Measurements from ENCODE around the gene TES.

The TES gene

GRCh38 chr7:116271161-116271913, 61.0 kb downstream of the TES start:
- Histone ChIP-seq H3K27ac (peak overlapping the region; percentile 9 to 76), H3K4me3 (peak overlapping the region; percentile 38)
- no peak for TF ChIP-seq CTCF (IDR thresholded peaks at IDR 0.05)
- DNase-seq (ENCODE audit: low spot score), result no peak

- H3K27ac ChIP-seq, result peak overlapping the region; percentile 39 to 76
- peak; percentile 86 for DNase-seq (ENCODE audit: low spot score)
- peak overlapping the region; percentile 38 for H3K4me3 ChIP-seq
- no peak for TF ChIP-seq CTCF (IDR thresholded peaks at IDR 0.05)
Observed at GRCh38 chr7:116271963-116272886, 61.9 kb downstream of the TES start.

GRCh38 chr7:116273283-116273917, 63.1 kb downstream of the TES start:
- TF ChIP-seq CTCF (IDR thresholded peaks at IDR 0.05), result no peak
- no peak overlapping the region for H3K4me3 ChIP-seq
- DNase-seq (ENCODE audit: low spot score), result no peak
- H3K27ac ChIP-seq, result no peak overlapping the region

- DNase-seq (ENCODE audit: low spot score), result no peak
- no peak for TF ChIP-seq CTCF (IDR thresholded peaks at IDR 0.05)
- Histone ChIP-seq H3K4me3 (no peak overlapping the region), H3K27ac (no peak overlapping the region)
Observed at GRCh38 chr7:116273918-116274301, 63.6 kb downstream of the TES start.

GRCh38 chr7:116277070-116277469, 66.7 kb downstream of the TES start:
- no peak for TF ChIP-seq CTCF (IDR thresholded peaks at IDR 0.05)
- H3K4me3 ChIP-seq, result no peak overlapping the region
- no peak overlapping the region for H3K27ac ChIP-seq
- DNase-seq (ENCODE audit: low spot score), result no peak

- Histone ChIP-seq H3K27ac (no peak overlapping the region), H3K4me3 (no peak overlapping the region)
- no peak for TF ChIP-seq CTCF (IDR thresholded peaks at IDR 0.05)
- DNase-seq (ENCODE audit: low spot score), result no peak
Observed at GRCh38 chr7:116279217-116279616, 68.9 kb downstream of the TES start.
